HG03039 (cell line): ENCODE data around the gene KITLG.
"Not testable (repeated sequence)": the region's sequence is repeated elsewhere in the genome, so short reads cannot be mapped to it uniquely, and the experiment has no call there.

Source experiments
- ATAC-seq: cut with Tn5 transposase; IDR thresholded peaks from one replicate; pipeline ENCODE4 v1.9.1; 2021; ENCODE audit warnings: mild to moderate bottlenecking, moderate library complexity; ENCODE audit not compliant: unreplicated experiment

Gene KITLG

GRCh38 chr12:88496429-88496828 lies 83.8 kb downstream of the KITLG start:
- ATAC-seq, result no peak

- no peak for ATAC-seq
Observed at GRCh38 chr12:88495031-88495430, 85.2 kb downstream of the KITLG start.

GRCh38 chr12:88494520-88494919 lies 85.8 kb downstream of the KITLG start:
- ATAC-seq, result no peak

DNA sequence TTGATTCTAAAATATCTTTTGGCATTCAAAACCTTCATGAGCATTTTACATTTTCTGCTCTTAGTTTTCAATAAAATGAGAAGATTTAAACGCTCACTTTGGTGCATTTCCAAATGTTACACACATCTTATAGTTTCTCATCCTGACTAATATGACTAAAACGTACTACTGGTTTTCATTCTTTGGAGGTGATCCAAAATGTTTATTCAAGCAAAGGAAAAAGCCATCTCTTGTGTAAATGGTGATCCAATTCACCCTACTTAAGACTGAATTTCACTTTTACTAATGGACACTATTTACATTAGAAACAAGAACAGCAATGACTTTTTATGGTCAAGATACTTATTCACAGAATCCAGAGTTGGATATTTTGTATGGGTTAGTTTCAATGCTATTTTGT lies 86.6 kb downstream of the KITLG start:
- ATAC-seq, result no peak

GRCh38 chr12:88490425-88490824 lies 89.8 kb downstream of the KITLG start:
- no peak for ATAC-seq

DNA sequence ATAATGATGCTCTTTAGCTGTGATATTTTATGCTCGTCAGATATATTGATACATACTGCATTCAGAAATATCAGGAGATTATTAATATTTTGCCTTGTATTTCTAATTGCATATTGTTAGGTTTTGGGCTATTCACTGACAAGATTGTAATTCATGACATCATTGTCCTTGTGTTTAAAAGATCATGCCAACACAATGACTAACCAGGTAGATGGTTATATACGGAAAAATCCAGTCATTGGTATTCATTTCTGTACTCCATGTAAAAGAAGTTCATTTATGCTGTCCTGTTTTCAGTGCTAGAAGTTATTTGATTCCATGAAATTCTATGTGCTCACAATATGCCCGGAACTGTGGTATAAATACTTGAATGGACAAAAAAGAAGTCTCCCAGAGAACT lies 107.5 kb downstream of the KITLG start:
- no peak for ATAC-seq

DNA sequence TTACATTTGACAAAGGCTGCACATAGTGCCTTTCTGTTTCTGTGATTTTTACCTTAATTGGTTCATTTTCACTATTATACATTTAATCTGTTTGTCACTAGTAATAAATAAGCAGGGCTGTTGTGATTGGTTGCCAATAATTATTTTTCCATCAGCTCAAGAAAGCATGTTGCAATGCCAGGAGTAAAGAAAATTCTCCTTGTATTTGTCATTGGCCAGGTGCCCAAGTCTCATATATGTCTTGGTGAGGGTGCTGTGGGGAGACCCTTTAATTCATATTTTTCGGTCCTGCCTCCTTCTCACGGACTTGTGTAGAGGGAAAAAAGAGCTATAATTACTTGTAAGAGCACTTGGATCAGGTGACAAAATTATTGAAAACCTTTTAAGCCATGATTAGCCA lies 108.0 kb downstream of the KITLG start:
- ATAC-seq, result no peak

DNA sequence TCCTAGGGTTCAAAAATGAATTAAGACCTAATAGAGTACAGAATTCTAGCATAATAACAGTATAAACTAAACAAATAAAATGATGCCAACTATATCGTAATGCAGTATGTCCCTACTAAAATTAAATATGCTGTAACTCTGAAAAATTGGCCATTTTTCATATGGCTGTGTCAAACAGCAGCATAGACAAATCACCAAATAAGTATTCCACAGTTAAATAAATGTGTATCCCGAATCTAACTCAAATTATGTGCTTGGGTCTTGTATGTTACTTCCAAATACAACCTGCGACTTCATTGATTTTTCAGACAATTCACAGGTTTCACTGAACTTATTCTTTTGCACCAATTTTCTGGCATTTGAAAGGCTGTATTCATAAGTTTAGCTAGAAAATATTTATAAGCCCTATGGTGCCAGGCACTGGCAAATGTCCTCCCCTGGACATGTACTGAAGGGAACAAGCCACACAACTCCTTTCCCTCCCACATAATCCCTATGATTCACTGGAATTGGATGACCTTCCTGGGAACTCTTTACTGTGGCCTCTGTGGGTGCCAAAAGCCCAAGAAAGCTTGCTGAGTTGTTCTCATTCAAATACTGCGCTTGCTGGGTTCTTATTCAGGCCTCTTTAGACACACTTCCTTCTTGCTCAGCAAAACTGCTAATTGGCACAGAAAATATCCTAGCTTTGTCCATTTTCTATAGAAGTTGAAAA lies 108.8 kb downstream of the KITLG start:
- no peak for ATAC-seq

DNA sequence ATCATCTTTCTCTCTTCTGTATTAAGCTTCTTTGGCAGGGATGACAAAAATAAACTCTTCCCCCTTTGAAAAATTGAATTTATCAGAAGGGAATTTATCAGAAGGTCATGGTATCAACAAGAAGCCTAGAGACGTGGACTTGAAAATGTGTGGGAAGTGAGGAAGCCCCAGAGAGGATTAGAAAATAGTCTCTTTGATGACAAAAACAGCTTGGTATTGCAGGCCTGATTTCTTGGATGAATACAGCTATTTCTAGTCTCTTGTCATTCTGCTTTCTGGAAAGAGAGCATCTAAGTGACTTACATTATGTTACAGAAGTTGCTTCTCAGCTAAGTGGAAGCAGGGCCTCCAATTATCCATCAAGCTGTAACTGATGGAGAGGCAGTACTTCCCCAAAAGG lies 111.1 kb downstream of the KITLG start:
- no peak for ATAC-seq

GRCh38 chr12:88468581-88468980 lies 111.7 kb downstream of the KITLG start:
- ATAC-seq, result no peak

GRCh38 chr12:88466708-88467107 lies 113.6 kb downstream of the KITLG start:
- ATAC-seq, result not testable (repeated sequence)

GRCh38 chr12:88458327-88458726 lies 121.9 kb downstream of the KITLG start:
- ATAC-seq, result no peak

- no peak for ATAC-seq
Observed at GRCh38 chr12:88453323-88453722, 126.9 kb downstream of the KITLG start.

DNA sequence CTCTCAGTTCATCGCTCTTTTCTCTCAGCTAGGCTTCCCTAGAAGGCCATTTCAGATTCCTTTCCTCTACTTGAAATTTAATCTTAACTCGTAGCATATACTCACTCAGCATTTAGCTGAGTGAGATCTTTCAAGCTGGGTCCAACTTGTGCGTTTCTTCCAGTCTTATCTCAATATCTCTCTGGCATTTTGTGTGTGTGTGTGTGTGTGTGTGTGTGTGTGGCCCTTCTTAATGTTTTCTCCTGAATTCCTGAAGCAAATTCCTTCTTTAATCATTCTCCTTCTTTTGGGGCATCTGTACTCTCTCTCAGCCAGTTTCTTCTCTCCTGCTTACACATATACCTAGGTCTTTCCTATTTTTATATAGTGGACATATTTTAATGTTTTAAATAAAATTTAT lies 129.1 kb downstream of the KITLG start:
- no peak for ATAC-seq

DNA sequence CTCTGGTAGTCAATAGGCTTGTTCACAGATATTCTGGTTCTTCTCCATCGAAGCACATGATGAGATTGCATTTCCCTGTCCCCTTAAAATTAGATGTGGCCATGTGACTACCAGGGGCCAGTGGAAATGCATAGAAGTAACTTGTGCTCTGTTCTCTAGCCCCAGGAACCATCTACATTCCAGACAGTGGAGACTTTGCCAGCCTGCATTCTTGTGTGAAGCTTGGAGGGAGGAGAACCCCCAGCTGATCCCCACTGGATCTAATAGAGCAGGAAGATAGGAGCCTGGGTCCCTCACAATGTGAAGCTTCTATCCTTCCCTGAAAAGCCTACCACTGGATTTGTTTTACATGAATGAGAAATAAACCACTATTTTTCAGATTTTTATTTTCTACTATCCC lies 130.1 kb downstream of the KITLG start:
- ATAC-seq, result no peak

DNA sequence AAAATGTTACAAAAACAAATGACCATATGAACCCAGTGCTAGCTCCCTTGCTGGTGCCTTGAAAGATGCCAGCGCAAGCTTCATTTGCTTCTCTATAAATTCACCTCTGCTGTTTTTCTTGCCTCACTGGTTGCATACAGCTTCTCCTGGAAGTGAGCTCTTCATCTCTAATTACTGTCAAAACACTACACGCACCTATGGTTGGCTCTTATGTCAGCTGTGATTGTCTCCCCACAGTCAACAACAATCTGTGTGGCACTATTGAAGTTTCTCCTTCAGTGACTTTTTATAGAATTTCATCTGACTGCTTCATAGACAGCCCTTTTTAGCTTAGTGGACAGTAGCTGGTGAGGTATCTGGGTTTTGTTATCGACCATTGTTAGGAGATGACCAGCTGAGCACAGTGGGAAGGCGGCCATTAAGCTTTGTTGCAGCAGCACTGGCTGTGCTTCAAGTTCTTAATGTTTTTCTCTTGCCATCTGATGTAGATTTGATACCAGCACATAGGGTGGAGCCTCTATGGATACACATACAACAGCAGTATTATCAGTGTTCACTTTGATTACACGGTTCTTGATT lies 131.8 kb downstream of the KITLG start:
- no peak for ATAC-seq

- ATAC-seq, result no peak
Observed at GRCh38 chr12:88445705-88446394, 134.4 kb downstream of the KITLG start.

DNA sequence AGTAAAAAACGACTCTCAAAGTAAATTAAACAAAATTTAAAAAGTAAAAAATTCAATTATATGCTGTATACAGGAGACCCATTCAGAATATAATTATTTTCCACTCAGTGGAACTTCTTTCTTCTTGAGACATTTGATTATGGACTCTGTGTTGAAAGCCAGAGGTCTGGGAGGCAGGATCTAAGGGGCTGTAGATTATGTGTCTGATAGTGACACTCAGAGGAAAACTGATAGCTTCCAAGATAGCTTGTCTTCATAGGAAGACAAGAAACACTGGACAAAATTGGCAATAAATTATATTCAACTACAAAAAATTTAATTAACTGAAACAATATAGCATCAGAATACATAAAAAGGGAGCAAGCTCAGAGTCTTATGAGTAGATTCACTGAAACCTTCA lies 135.8 kb downstream of the KITLG start:
- no peak for ATAC-seq
